Astrocyte of the cerebellum (primary cell): ENCODE data around the gene KCNAB1.
"Not testable (repeated sequence)": the region's sequence is repeated elsewhere in the genome, so short reads cannot be mapped to it uniquely, and the experiment has no call there.

Source experiments
- DNase-seq: peaks from one replicate; pipeline ENCODE4 v3.0.0-alpha.2; 2011; ENCODE audit warnings: low read depth
- H3K4me3 ChIP-seq: 2 replicates; pipeline ENCODE4 v1.5.1; 2011; ENCODE audit warnings: mild to moderate bottlenecking, low read depth, low read length, moderate library complexity
- CTCF ChIP-seq: IDR thresholded peaks from 2 replicates; pipeline ENCODE4 v1.5.1; 2012; ENCODE audit warnings: low read length, low read depth, moderate library complexity, mild to moderate bottlenecking; ENCODE audit errors: missing control alignments
- in situ Hi-C: cut with HindIII; loops from 2 replicates; pipeline ENCODE4 v1.10.0; 2017; ENCODE audit warnings: low sequenced_read_pairs

KCNAB1 gene

GRCh38 chr3:156181509-156181908 is 61.1 kb downstream of the KCNAB1 start:
- in situ Hi-C loops = loop anchor here (25.0 kb wide), 1 partner anchor 331 kb away; no protein-coding TSS in a partner anchor
- H3K4me3 ChIP-seq = no peak overlapping the region
- TF ChIP-seq CTCF = no peak
- DNase-seq = no peak

DNA sequence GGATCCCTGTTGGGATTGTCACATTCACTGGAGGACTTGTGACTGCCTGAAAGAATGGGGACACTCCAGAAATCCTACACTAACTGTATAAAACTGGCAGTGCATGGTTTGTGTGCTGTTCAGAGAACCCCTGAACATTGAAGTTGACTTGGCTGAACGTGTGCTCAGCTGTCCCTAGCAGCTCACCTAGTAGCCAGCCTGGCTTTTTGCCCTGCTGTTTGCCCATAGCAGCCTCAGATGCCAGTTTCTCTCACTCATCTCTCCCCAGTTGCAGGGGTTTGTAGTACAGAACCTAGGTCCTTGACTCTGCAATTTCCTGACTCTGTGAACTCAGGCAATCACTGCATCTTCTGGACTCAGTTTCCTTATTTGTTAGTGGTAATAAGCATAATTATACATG is 63.0 kb downstream of the KCNAB1 start:
- TF ChIP-seq CTCF = no peak
- in situ Hi-C loops = loop anchor here (25.0 kb wide), 1 partner anchor 329 kb away; no protein-coding TSS in a partner anchor
- no peak overlapping the region for H3K4me3 ChIP-seq
- DNase-seq = no peak

- in situ Hi-C loops = loop anchor here (25.0 kb wide), 1 partner anchor 328 kb away; no protein-coding TSS in a partner anchor
Measured at GRCh38 chr3:156184156-156184555, 63.8 kb downstream of the KCNAB1 start.

GRCh38 chr3:156187146-156187769 is 66.9 kb downstream of the KCNAB1 start:
- H3K4me3 ChIP-seq = no peak overlapping the region
- in situ Hi-C loops = loop anchor here (25.0 kb wide), 1 partner anchor 325 kb away; no protein-coding TSS in a partner anchor
- no peak for DNase-seq
- no peak for TF ChIP-seq CTCF

More at GRCh38 chr3:156184156-156184555, 63.8 kb downstream of the KCNAB1 start:
- no peak overlapping the region for H3K4me3 ChIP-seq
- TF ChIP-seq CTCF = no peak
- DNase-seq = no peak

DNA sequence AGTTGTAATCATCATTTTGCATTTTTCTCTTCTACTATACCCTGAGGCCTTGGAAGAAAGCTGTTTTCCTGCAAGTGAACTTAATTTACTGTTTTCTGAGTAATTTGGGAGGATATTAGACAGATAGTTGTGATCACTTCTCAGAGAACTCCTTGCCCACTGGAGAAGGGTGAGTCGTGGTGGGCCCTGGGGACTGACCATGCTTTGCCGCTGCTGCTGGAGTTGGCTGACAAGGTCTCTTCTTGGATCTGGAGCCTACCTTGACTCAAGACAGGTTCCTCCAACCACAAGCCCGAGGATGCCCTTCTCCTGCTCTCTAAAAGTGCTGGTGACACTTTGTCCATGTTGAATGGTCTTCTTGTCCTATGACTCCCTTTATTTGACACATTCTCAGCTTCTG is 68.4 kb downstream of the KCNAB1 start:
- TF ChIP-seq CTCF = no peak
- DNase-seq = no peak
- in situ Hi-C loops = loop anchor here (25.0 kb wide), 1 partner anchor 324 kb away; no protein-coding TSS in a partner anchor

GRCh38 chr3:156189927-156190326 is 69.5 kb downstream of the KCNAB1 start:
- TF ChIP-seq CTCF = no peak
- in situ Hi-C loops = loop anchor here (25.0 kb wide), 1 partner anchor 322 kb away; no protein-coding TSS in a partner anchor
- H3K4me3 ChIP-seq = no peak overlapping the region
- DNase-seq = no peak

More for the DNA sequence above, 68.4 kb downstream of the KCNAB1 start:
- H3K4me3 ChIP-seq = no peak overlapping the region

- not testable (repeated sequence) for DNase-seq, H3K4me3 ChIP-seq
- in situ Hi-C loops = loop anchor here (25.0 kb wide), 1 partner anchor 317 kb away; no protein-coding TSS in a partner anchor
Measured at GRCh38 chr3:156194945-156195344, 74.6 kb downstream of the KCNAB1 start.

GRCh38 chr3:156197152-156197551 is 76.8 kb downstream of the KCNAB1 start:
- in situ Hi-C loops = loop anchor here (25.0 kb wide), 1 partner anchor 315 kb away; no protein-coding TSS in a partner anchor
- DNase-seq = not testable (repeated sequence)

More at GRCh38 chr3:156197152-156197551, 76.8 kb downstream of the KCNAB1 start:
- H3K4me3 ChIP-seq = not testable (repeated sequence)
